HPDE6-E6E7 (cell line): ENCODE data around the gene PINK1.
A peak's percentile ranks its signal among the peaks of the same experiment; 100 is the strongest.
"Not testable (repeated sequence)": the region's sequence is repeated elsewhere in the genome, so short reads cannot be mapped to it uniquely, and the experiment has no call there.

Experiments
- DNase-seq: peaks from one replicate; pipeline ENCODE4 v3.0.0; 2011; ENCODE audit warnings: missing footprints; ENCODE audit errors: extremely low spot score

PINK1 gene

DNA sequence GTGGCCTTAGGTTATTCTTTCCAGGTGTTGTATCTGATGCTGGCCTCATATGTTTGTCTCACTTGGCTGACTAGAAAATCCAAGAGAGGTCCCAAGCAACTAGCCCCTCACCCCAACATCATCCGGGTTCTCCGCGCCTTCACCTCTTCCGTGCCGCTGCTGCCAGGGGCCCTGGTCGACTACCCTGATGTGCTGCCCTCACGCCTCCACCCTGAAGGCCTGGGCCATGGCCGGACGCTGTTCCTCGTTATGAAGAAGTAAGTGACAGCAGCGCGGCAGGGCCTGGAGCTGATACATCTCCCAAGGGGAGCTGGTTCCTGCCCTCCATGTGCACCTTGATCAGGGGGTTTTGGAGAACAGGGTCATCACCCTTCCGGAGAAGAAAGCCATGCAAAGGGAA lies 11.2 kb downstream of the PINK1 start:
- no peak for DNase-seq

DNA sequence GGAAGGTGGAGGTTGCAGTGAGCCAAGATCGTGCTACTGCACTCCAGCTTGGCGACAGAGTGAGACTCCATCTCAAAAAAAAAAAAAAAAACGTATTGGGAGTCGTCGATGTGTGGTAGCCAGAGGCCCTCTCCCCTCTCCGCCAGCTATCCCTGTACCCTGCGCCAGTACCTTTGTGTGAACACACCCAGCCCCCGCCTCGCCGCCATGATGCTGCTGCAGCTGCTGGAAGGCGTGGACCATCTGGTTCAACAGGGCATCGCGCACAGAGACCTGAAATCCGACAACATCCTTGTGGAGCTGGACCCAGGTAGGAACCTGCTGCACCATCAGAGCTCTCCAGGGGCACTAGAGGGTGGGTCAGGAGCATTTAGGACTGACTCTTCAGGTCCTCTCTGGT lies 12.2 kb downstream of the PINK1 start:
- no peak for DNase-seq

DNA sequence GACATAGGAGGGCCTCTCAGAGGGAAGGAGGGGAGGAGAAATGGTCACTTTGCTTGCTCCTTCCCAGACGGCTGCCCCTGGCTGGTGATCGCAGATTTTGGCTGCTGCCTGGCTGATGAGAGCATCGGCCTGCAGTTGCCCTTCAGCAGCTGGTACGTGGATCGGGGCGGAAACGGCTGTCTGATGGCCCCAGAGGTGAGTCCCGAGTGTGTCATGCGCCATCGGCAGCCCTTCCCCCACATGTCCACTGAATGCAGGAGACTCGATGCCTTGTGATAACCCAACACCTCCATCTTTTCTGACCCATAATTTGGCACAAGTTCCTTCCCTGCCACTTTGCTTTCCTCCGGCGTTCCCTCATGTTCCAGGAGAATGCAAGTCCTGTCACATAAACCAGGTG lies 15.2 kb downstream of the PINK1 start:
- no peak for DNase-seq

DNA sequence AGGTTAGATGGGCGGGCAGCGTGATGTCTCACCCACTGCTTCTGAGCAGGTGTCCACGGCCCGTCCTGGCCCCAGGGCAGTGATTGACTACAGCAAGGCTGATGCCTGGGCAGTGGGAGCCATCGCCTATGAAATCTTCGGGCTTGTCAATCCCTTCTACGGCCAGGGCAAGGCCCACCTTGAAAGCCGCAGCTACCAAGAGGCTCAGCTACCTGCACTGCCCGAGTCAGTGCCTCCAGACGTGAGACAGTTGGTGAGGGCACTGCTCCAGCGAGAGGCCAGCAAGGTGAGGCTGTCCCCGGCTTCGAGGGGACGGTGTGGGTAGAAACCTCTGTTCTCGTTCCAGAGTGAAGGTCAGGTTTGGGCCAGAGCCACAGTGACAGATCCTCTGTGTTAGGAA lies 15.7 kb downstream of the PINK1 start:
- DNase-seq, result no peak

DNA sequence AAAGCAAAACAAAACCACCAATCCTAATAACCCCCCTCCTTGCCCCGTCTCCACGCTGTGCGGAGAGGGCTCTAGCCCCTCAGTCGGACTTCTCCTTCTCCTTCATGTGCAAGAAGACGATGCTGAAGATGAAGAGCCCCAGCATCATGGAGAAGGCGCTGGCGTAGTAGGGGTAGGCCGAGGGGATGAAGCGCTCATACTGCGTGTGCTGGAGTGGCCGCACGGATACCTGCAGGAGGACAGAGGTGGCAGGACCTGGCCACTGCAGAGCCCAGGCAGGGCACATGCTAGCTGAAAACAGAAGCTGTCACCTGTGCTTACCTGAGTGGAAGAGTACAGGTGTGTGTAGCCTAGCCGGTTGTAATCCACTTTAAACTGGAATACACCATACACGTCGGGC lies 19.0 kb downstream of the PINK1 start:
- no peak for DNase-seq

DNA sequence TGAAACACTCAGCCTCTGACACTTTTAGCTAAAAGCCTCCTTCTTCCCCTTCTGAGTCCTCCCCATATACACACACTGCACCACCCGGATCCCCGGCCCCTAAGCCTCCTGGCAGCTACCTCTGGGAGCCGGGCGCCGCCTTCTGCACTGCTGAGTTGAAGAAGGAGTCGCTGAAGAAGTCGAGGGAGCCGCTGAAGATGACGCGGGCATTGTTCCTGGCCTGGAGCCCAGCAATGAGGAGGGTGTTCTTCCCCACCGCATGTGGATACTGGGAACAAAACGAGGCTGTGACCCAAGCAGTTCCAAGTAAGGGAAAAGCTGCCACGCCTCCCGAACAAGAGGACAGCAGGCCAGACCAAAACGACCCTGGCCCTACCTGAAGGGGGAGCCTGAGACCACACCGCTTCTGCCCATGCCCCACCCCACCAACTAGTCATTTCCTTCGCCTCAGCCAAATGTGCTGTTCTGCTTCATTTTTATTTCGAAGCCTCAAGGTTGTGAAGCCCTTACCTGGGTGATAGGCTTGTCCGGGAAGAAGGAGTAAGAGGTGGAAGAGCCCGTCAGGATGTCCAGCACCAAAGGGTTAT lies 20.9 kb downstream of the PINK1 start:
- no peak for DNase-seq

DNA sequence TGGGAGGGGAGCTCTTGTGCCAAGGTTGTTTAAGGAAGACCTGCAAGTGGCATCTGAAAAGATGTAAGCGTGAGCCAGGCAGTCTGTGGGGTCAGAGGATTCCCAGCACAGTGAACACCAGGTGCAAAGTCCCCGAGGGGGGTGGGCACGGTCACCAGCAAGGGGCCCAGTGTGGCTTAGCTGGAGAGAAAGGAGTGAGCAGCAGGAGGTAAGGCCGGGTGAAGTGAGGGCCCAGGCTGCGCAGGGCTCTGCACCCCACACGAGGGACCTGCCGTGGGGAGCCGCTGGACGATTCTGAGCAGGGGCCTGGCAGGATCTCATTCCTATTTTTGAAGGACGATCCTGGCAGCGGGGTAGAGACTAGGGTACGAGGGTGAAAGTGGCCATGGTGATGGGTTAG lies 23.8 kb downstream of the PINK1 start:
- no peak for DNase-seq

DNA sequence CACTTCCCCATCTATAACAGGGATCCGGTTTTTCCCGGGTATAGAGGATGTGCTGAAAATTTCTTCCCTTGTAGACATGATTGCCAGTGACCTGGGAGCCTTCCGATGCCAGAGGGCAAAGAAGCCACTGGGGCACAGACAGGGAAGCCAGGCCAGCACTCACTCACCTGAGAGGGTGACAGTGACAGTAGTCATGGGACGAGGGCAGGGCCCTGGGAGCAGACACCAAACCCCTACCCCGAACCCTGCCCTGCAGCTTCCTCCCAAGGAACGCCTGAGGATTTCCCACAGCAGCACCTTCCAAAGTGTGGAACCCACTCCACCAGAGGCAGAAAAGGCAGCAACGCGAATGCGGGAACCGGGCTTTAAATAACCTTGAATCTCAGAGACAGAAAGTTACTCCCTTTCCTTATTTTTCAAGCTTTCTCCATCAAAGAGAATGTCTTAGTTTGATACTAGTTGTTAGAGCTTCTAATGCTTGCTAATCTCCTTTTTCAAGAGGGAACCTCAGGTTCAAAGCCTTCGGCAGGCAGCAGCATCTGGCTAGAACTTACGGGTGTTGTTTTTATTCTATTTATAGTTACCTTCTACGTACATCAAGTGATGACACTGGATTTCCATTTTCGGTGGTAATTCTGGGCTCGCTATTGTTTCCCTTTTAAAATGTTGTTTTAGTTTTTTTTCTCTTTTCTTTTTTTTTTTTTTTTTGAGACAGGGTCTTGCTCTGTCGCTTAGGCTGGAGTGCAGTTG lies 25.1 kb downstream of the PINK1 start:
- no peak for DNase-seq

DNA sequence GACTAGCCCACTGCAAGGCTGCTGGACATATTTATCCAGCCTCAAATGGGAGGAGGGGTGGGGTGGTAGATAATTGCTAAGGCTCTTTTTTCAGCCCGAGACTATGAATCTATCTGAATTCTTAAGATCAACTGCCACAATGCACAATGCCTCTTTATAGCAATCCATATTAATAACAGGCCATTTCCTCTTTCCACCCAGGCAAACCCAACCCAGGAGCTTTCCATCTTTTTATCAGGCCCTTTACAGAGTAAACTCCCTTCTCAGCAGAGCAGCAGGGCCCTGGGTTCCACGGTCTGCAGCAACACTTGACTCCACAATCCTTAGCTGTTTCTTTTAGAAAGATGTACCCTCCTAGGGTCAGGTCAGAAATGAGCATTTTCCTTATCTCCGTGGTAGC lies 27.1 kb downstream of the PINK1 start:
- no peak for DNase-seq

DNA sequence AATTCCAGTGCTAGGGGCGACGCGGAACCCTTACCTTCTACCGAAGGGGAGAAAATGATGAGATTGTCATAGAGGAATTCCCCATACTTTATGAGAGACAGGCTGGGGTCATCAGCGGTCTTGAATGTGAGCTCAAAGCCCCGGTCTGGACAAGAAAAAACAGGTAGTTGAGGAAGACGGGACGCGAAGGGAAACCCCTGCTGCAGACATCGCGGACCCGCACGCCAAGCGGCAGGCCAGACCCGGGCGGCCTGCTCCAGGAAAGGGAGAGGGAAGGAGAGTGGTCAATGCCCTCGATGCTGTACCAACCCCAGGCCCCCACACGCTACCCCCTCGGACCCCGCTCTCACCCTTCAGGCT lies 27.6 kb downstream of the PINK1 start:
- DNase-seq, result no peak

DNA sequence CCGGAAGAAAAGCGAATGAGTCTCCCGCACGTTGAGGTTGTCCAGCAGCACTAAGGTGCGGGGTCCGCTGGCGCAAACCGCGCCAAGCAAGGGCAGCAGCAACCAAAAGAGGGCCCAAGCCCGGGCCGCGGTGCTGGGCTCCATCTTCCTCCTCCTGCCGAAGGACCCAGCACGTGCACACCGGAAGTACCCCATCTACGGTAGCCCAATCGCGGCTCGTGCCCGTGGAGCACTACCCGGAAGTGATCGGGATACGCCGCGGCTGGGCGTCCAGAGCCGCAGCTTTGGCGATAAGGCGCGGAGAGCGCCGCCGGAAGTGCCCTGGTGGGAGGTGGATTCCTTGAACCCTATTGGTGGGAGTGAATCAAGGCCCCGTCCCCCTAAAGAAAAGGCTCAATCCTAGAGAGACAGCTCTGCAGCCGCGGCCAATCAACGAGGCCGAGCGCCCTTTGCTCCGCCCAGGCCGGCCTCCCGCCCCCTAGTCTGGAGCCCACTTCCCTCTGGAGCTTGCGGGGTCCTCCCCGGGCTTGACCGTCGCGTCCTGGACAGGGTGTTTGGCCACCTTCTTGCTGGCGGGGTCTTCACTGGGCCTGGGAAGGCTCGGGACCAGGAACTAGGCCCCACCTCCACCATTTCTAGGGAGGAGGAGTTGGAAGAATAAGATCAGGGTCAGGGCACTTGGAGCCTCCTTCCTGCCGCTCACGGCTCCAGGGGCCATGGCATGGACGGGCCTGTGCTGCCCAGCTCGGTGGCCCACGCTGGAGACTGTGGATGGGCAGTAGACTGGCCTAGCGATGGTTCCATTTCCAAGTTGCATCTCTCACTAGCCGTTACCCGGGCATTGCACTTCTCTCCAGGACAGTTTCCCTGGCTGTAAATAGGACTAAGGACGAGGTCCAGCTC lies 28.2 kb downstream of the PINK1 start, which contains the start of gene DDOST:
DDOST (minus strand) TSS at position 163 of the 903 bp plus-strand sequence; CDS start at position 144, 19 bp downstream.
- DNase-seq, result peak; percentile 99

DNA sequence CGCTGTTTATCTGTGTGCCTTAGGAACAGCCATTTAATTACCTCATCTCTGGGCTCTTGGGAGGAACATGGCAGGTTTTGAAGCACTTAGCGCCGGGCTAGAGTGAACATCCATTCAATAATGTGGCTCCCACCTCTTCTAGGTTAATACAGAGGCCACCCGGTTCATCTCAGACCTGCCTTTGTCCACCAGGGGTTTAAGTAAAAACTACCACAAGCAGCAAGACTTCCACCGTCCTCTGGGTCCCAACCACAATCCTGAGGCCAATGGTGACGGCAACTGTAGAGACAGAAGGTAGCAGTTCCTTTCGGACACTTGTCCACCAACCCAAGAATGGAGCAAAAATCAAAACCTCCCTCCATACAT lies 28.8 kb downstream of the PINK1 start:
- no peak for DNase-seq

DNA sequence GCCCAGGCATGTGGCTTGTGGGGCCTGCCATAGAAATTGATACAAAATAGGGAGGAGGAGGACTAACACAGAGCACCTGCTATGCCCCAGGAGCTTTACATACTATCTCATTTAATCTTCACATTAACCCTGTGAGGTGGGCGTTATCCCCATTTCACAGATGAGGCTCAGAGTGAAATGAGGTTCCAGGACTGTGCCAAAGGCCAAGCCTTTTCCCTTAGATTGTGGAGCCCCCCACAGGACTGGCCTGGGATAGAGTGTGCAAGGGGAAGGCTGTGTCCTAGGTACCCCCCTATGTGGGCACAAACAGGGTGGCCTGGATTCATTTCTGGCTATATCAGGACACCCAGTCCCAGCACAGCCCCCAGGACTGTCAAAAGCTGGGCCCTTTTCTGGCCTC lies 30.1 kb downstream of the PINK1 start:
- DNase-seq, result no peak

DNA sequence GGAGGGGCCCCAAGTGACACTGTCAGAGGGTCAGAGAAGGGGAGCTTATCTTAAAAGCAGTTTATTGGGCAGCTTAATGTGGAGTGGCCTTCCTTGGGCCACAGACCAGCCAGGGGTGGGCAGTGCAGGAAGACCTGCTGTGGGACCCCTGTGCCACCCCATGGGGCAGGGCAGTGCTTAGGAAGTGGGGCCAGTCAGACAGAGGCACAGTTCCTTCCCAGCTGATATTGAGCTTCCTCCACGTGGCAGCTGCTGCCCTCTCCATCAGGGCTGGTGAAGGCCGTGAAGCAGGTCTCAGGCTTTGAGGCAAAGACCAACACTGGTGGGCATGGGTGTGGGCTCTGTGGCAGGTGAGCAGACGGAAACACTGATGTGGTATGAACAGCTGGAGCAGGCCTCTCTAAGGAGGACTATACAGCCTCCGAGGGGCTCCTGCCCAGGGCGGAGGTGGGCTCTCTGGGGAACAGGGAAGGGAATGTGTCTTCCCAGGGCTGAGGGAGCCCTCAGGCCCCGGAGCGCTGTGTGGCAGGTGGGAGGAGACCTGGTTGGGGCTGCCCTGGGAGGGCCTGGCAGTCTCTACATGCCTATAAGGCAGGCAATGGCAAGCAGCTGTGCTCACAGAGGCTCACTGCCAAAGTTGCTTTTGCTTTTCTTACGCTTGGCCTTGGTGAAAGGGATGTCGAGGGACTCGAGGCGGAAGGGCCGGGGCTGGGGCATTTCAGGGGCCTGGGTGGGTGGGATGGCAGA lies 30.9 kb downstream of the PINK1 start:
- DNase-seq, result no peak

DNA sequence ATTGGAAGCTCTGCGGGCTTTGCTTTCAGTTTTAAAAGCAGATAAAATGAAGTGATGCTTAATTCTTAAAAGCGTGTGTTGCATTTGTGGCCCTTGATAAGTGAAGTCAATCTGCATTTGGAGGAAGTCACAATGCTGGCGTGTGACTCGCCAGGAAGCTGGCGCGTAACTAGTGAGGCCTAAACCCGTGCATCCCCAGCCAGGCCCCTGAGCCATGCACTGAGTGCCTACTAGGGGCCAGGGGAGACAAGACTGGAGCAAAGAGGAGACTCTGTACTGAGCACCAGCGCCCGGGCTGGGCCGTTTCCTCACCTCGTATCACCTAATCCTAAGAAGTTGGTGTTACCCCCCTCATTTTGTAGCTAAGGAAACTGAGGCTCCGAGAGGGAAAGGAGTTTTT lies 32.5 kb downstream of the PINK1 start:
- no peak for DNase-seq

DNA sequence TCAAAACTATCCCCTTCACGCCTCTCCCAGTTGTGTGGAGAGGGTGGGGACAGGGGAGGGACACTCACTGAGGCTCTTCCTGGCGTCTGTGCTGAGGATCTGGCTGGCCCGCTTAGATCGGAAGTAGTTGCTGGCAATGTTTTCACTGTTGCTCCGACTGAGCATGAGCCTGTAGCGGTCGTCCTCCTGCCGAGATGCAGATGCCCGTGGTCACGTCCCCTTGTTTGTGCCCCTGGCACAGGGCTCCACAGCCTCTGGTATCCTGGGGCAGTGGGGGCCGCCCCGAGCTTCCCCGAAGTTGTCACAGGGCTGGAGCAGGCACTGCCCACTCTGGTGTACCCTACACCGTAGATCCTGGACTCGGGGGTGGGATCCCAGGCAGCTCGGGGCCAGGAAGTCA lies 32.9 kb downstream of the PINK1 start:
- DNase-seq, result no peak

DNA sequence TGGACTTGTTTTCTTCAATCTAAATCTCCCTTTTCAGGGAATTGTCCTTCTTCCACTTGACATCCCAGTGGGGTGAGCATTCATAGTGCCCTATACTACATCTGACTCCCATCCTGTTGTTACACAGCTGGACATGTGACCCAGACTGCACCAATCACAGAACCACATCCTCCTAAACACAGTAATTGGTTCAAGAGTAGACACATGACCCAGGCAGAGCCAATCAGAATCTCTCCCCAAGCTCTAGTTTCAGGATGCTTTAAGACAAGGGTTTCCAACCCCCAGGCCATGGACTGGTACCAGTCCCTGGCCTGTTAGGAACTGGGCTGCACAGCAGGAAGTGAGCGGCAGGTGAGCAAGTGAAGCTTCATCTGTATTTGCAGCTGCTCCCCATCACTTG lies 33.5 kb downstream of the PINK1 start:
- DNase-seq, result no peak

DNA sequence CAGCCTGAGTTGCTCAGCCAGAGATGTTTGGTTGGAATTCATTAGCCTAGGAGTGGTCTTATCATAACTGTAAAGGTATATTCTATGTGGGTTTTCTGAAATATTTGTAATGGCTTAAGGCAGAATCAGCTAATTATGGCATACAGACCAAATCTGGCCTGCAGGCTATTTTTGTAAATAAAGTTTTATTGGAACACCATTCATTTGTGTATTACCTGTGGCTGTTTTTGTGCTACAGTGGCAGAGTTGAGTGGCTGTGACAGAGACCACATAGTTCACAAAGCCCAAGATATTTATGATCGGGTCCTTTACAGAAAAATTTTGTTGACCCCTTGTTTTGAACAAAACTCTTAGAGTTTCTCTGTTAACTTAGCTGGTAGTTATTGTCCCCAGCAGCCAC lies 35.3 kb downstream of the PINK1 start:
- DNase-seq, result no peak

DNA sequence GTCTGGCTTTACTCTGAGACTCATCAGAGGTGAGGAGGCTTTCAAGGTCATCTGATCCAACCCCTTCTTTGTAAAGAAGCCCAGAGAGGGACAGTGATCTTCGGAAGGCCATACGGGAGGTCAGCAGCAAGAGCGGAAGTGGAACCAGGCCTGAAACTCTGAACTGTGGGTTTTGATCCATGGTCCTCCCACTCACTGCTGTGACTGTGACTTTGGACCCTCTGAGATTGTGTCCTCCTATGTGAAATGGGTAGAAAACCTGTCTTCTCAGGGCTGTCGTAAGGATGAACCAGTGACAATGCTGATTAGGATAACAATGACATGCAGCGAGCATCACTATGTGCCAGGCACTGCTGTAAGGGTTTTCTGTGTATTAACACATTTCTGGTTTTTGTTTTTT lies 37.7 kb downstream of the PINK1 start:
- no peak for DNase-seq

DNA sequence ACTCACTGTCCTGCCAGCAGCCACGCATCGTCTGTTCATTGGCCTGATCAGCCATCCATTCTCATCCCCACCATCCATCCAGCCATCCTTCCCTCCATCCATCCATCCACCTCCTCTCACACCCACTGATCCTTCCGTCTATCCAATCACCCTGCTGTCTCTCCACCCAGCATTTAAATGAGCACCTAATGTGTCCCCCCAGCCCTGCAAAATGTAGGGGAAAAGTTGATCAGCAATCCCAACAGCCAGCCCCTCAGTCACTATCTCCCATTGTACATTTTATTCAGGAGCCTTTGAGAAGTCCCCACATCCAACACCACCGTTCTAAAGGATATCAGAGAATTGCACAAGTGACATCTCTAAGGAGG lies 39.0 kb downstream of the PINK1 start:
- DNase-seq, result no peak

DNA sequence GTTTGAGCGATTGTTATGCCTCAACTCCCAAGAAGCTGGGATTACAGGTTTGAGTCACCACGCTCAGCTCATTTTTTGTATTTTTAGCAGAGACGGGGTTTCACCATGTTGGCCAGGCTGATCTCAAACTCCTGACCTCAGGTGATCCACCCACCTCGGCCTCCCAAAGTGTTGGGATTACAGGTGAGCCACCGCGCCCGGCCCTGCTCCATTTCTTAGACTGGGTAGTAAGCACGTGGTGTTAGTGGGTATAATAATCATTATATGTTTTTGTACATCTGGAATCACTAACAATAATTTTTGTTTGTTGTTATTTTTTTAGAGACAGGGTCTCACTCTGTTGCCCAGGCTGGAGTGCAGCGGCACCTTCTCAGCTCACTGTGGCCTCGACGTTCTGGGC lies 40.4 kb downstream of the PINK1 start:
- not testable (repeated sequence) for DNase-seq

DNA sequence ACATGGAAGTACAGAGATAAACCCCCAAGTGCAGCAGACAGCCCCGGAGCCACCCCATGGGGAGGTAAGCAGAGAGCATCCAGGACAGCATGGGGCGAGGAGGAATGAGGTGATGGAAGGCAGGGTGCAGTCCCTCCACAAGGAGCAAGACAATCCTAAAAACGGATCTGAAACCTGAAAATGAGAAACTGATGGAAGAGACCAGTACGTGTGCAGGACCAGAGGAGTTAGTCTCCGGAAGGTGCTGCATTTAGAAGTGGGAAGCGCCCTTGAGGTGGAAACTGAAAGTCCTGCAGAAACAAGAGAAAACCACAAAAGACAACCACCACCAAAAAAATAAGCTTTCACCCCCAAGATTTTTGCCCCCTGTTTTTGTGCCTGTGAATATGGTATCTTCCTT lies 45.3 kb downstream of the PINK1 start:
- DNase-seq, result no peak
